ENCODE data around the gene TTYH3. TPM values are rescaled to one million over a fixed set of nuclear protein-coding genes. Genes with fewer than 3 reads are reported as not detected.

TTYH3 gene
- total and polyA plus RNA-seq, 2 donors from 2014 or later, result 22.5 to 55.0 TPM

- no peak overlapping the region for H3K9ac ChIP-seq (ENCODE audit: low read length in 3 of 3)
- H3K27ac ChIP-seq (ENCODE audit: low read depth in 2 of 2, low read length in 2 of 2), result no peak overlapping the region
- peaks cover 0 to under 1% (median 0%) of the 10 kb centered on the region in 3 donors for H3K4me1 ChIP-seq (ENCODE audit: control insufficient read depth in 2 of 3, insufficient read depth in 2 of 3, low read depth in 1 of 3, low read length in 3 of 3)
- DNase-seq, result no peak
- no peak for TF ChIP-seq CTCF (IDR thresholded peaks at IDR 0.05; ENCODE audit: borderline replicate concordance, extremely low read depth, insufficient read depth)
- peaks cover 4 to 19% (median 5%) of the 10 kb centered on the region in 3 donors for H3K36me3 ChIP-seq (ENCODE audit: control insufficient read depth in 2 of 3, insufficient read depth in 3 of 3, low read length in 3 of 3)
- H3K27me3 ChIP-seq (ENCODE audit: control insufficient read depth, insufficient read depth, low read length), result no peaks in the 10 kb centered on the region
- H3K9me3 ChIP-seq (ENCODE audit: control insufficient read depth in 2 of 3, insufficient read depth in 1 of 3, low read length in 3 of 3), result no peaks in the 10 kb centered on the region
- no peak overlapping the region for H3K4me3 ChIP-seq (ENCODE audit: low read length in 3 of 3)
- FAIRE-seq, result no peak
- intact Hi-C loops (cut with DNase I), result no loop called here
These were observed 18.7 kb downstream of the TTYH3 start for GRCh38 chr7:2650451-2650850.

- FAIRE-seq, result no peak
- no peak overlapping the region for H3K4me3 ChIP-seq (ENCODE audit: low read length in 3 of 3)
- no peak overlapping the region for H3K27ac ChIP-seq (ENCODE audit: low read depth in 2 of 2, low read length in 2 of 2)
These were observed 19.6 kb downstream of the TTYH3 start for GRCh38 chr7:2651336-2651735.

GRCh38 chr7:2651847-2652735, 20.3 kb downstream of the TTYH3 start:
- H3K9ac ChIP-seq (ENCODE audit: low read length in 3 of 3), result no peak overlapping the region
- FAIRE-seq, result no peak
- no peak overlapping the region for H3K4me3 ChIP-seq (ENCODE audit: low read length in 3 of 3)
- H3K27ac ChIP-seq (ENCODE audit: low read depth in 2 of 2, low read length in 2 of 2), result no peak overlapping the region
- H3K9me3 ChIP-seq (ENCODE audit: control insufficient read depth in 2 of 3, insufficient read depth in 1 of 3, low read length in 3 of 3), result no peaks in the 10 kb centered on the region
- TF ChIP-seq CTCF (IDR thresholded peaks at IDR 0.05; ENCODE audit: borderline replicate concordance, extremely low read depth, insufficient read depth), result no peak
- H3K36me3 ChIP-seq (ENCODE audit: control insufficient read depth in 2 of 3, insufficient read depth in 3 of 3, low read length in 3 of 3), result peaks cover 4 to 28% (median 9%) of the 10 kb centered on the region in 3 donors
- H3K27me3 ChIP-seq (ENCODE audit: control insufficient read depth, insufficient read depth, low read length), result no peaks in the 10 kb centered on the region
- DNase-seq, result peak in 1 of 5 donors; percentile 74
- H3K4me1 ChIP-seq (ENCODE audit: control insufficient read depth in 2 of 3, insufficient read depth in 2 of 3, low read depth in 1 of 3, low read length in 3 of 3), result no peaks in the 10 kb centered on the region
- intact Hi-C loops (cut with DNase I), result no loop called here

More at GRCh38 chr7:2651336-2651735, 19.6 kb downstream of the TTYH3 start:
- Histone ChIP-seq H3K27me3 (ENCODE audit: control insufficient read depth, insufficient read depth, low read length) (no peaks in the 10 kb centered on the region), H3K9me3 (ENCODE audit: control insufficient read depth in 2 of 3, insufficient read depth in 1 of 3, low read length in 3 of 3) (no peaks in the 10 kb centered on the region), H3K4me1 (ENCODE audit: control insufficient read depth in 2 of 3, insufficient read depth in 2 of 3, low read depth in 1 of 3, low read length in 3 of 3) (no peaks in the 10 kb centered on the region), H3K9ac (ENCODE audit: low read length in 3 of 3) (no peak overlapping the region), H3K36me3 (ENCODE audit: control insufficient read depth in 2 of 3, insufficient read depth in 3 of 3, low read length in 3 of 3) (peaks cover 4 to 21% (median 5%) of the 10 kb centered on the region in 3 donors)
- DNase-seq, result peak in 2 of 5 donors; percentile 48 to 64
- TF ChIP-seq CTCF (IDR thresholded peaks at IDR 0.05; ENCODE audit: borderline replicate concordance, extremely low read depth, insufficient read depth), result no peak
- intact Hi-C loops (cut with DNase I), result no loop called here

All from kidney (tissue), 14 donors.